GM21737 (cell line): ENCODE results near the gene SUMF2.
"Not testable (repeated sequence)": the region's sequence is repeated elsewhere in the genome, so short reads cannot be mapped to it uniquely, and the experiment has no call there.

Experiments
- ATAC-seq: cut with Tn5 transposase; IDR thresholded peaks from one replicate; pipeline ENCODE4 v1.9.1; 2021; ENCODE audit warnings: mild to moderate bottlenecking, moderate library complexity; ENCODE audit not compliant: unreplicated experiment

The SUMF2 gene

GRCh38 chr7:56063882-56064625, at the start of gene SUMF2:
Gene SUMF2, plus strand, starts transcription at chr7:56064286. Its CDS starts 26 bp downstream, at chr7:56064312.
- ATAC-seq = peak; percentile 89

DNA sequence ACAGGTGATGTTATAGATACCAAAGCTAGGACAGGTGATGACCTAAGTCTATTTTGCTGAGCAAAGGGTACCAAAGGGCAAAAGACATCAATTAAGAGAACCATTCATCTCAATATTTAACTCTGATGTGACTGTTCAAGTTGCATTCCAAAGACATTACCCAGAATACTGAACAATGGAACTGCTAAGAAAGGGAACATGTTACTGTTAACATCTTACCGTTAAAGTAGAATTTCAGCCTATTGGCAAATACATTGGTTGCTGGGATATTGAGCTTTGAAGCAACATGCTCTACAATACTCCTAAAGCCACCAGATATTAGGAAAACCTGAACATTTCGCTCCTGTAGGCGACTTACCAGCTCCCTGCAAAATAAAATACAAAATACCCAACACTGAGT, 47.1 kb upstream of the SUMF2 start:
- not testable (repeated sequence) for ATAC-seq

DNA sequence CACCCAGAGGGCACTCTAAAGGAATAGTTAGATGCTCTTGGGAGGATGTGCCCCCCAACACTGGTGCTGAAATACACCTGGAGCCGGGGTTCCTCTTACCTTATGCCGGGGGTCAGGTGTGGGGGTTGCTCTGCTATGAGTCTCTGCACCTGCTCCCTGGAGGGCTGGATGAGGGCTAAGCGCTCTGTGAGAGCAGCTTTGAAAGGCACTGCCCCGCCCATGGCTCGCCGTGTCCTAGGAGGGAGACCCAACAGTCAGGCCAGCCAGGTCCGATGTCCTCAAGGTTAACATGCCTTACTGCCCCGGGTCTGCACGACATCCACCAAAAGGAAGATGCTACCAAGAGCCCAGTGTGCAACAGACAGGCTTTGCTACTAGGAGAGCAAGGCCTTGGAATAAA, 44.6 kb upstream of the SUMF2 start:
- ATAC-seq = no peak

GRCh38 chr7:56023500-56023899, 40.6 kb upstream of the SUMF2 start:
- no peak for ATAC-seq

GRCh38 chr7:56026538-56026937, 37.5 kb upstream of the SUMF2 start:
- ATAC-seq = no peak

- ATAC-seq = no peak
These were observed 35.0 kb upstream of the SUMF2 start for GRCh38 chr7:56028942-56029630.

DNA sequence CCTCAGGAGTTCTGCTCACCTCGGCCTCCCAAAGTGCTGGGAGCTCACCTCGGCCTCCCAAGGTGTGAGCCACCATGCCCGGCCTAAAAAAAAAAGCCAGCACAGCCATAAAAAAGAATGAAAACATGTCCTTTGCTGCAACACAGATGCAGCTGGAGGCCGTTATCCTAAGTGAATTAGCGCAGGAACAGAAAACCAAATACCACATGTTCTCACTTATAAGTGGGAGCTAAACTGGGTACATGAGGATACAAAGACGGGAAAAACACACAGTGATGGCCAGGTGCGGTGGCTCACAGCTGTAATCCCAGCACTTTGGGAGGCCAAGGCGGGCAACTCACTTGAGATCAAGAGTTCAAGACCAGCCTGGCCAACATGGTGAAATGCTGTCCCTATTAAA, 33.7 kb upstream of the SUMF2 start:
- no peak for ATAC-seq

DNA sequence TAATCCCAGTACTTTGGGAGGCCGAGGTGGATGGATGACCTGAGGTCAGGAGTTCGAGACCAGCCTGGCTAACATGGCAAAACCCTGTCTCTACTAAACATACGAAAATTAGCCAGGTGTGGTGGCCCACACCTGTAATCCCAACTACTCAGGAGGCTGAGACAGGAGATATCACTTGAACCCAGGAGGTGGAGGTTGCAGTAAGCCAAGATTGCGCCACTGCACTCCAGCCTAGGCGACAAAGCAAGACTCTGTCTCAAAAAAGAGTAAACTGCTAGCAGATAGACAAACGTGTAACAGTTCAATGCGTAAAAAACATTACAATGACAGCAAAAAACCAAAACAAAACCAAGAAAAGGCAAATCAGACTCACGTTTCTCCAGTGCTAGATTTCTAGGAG, 32.5 kb upstream of the SUMF2 start:
- ATAC-seq = not testable (repeated sequence)

- not testable (repeated sequence) for ATAC-seq
These were observed 31.5 kb upstream of the SUMF2 start for GRCh38 chr7:56032578-56032977.

- ATAC-seq = peak; percentile 98
These were observed 30.2 kb upstream of the SUMF2 start for GRCh38 chr7:56033671-56034432.

DNA sequence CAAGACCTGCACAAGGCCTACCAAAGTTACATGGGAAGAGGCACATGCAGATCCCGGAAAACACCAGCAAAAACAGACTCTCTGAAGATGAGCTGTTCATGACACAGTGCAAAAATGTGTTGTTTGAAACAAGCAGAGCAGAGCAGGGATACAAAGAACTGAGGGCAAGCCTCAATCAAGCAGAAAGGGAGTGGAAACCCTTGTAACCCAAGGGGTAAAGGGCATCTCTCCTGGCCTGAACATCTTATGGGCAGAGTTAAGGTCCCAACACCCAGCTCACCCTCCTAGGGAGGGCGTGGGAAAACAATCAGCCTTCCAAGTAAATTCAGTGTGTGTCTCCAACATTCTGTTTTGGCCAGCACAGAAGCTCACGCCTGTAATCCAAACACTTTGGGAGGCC, 23.4 kb upstream of the SUMF2 start:
- no peak for ATAC-seq

DNA sequence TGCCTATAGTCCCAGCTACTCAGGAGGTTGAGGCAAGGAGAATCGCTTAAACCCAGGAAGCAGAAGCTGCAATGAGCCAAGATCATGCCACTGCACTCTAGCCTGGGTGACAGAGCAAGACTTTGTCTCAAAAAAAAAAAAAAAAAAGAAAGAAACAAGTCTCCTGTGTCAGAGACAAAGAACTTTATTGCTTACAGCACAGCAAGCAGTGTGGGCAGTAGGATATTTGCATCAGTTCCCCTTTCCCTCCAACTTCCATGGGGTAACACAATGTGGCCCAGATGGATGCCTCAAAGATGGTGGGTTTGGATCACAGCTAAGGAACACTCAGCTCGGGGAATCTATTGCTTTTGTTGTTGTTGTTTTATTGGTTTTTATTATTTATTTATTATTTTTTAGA, 18.3 kb upstream of the SUMF2 start:
- not testable (repeated sequence) for ATAC-seq

DNA sequence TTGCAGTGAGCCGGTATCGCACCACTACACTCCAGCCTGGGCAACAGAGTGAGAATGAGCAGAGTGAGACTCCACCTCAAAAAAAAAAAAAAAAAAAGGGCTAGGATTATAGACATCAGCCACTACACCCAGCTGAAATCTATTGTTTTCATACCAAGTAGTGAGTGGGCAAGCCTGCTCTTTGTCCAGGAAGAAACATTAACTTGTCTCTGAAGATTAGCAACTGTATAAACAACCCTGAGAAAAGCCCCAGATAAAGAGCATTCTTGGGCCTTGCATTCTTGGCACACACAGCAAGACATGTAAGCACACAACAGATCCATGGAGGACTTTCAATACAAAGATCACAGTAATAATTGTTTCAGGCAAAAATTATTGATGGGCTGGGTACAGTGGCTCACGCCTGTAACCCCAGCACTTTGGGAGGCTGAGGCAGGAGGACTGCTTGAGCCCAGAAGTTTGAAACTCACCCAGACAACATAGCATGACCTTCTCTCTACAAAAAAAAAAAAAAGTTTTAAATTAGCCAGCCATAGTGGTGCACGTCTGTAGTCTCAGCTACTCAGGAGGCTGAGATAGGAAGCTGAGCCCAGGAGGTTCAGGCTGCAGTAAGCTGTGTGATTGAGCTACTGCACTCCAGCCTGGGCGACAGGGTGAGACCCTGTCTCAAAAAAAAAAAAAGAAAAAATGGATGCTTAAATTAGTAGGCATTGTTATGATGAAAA, 17.2 kb upstream of the SUMF2 start:
- no peak for ATAC-seq

- ATAC-seq = not testable (repeated sequence)
These were observed 16.5 kb upstream of the SUMF2 start for GRCh38 chr7:56047446-56048116.

DNA sequence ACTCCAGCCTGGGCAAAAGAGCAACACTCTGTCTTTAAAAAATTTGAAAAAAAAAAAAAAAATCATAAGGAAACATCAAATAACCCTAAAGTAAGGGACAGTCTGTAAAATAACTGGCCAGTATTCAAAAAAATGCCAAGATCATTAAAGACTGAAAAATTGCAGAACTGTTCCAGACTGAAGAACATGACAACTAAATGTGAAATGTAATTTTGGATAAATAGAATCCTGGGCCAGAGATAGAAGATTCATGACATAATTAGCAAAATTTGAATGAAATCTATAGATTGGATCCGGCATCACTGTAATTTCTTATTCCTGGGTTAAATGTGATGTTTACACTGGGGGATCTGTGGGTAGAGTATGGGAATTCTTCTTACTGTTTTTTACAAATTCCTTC, 15.8 kb upstream of the SUMF2 start:
- ATAC-seq = no peak

GRCh38 chr7:56048763-56049162, 15.3 kb upstream of the SUMF2 start:
- not testable (repeated sequence) for ATAC-seq

GRCh38 chr7:56051053-56051338, 13.1 kb upstream of the SUMF2 start:
- no peak for ATAC-seq

GRCh38 chr7:56051339-56052191, 12.5 kb upstream of the SUMF2 start, which contains the start of the genes CCT6A and PSPH:
Gene CCT6A, plus strand, starts transcription at chr7:56051765. Its CDS starts 84 bp downstream, at chr7:56051849.
Gene PSPH, minus strand, starts transcription at chr7:56051444. Its CDS starts 30,232 bp downstream, at chr7:56021212.
- ATAC-seq = peak; percentile 96

DNA sequence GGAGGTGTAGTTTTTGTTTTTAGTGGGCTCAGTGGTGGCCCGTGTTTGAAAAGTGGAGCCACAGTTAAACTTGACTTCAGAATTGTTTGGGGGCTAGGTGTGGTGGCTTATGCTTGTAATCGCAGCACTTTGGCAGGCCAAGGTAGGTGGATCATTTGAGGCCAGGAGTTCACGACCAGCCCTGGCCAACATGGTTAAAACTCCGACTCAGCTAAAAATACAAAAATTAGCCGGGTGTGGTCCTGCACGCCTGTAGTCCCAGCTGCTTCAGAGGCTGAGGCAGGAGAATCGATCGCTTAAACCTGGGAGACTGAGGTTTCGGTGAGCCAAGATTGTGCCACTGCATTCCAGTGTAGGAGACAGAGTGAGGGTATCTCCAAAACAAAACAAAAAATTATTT, 10.7 kb upstream of the SUMF2 start:
- ATAC-seq = no peak

GRCh38 chr7:56053993-56054392, 10.1 kb upstream of the SUMF2 start:
- no peak for ATAC-seq
